H1 (cell line): Measurements from ENCODE around the gene PLPPR2. TPM values are rescaled to one million over a fixed set of nuclear protein-coding genes. Genes with fewer than 3 reads are reported as not detected.

Experiments
- CTCF ChIA-PET: fragments of 300-600 bp; sonication (Branson Sonifier 250); formaldehyde crosslinking; loops from one replicate; lab custom pipeline; 2021; ENCODE audit not compliant: partially characterized antibody; lab: Charles Lee
- POLR2A ChIA-PET: fragments of 300-600 bp; sonication (Branson Sonifier 250); formaldehyde crosslinking; loops from one replicate; lab custom pipeline; 2021; ENCODE audit warnings: inconsistent platforms; ENCODE audit not compliant: partially characterized antibody; lab: Charles Lee
- DNase-seq, 2 experiments: peaks; one replicate each; pipeline versions ENCODE4 v3.0.0 to v3.0.0-alpha.2; 2010 to 2022; ENCODE audit warnings: low spot score in 2 of 2, low read depth in 1 of 2, mixed read lengths in 1 of 2
- FAIRE-seq: peaks from 2 replicates; lab custom pipeline; 2011; peaks lifted over from hg19 to GRCh38; lab: Jason Lieb, UNC
- H2AFZ ChIP-seq: 2 replicates; pipeline ENCODE4 v1.8.1; 2012; ENCODE audit warnings: low read length, inconsistent platforms
- H2AK5ac ChIP-seq: 2 replicates; pipeline ENCODE4 v1.6.1; 2013; ENCODE audit warnings: low read depth, low read length
- H2BK120ac ChIP-seq: replicated peaks from 2 replicates; pipeline ENCODE3; 2013; ENCODE audit warnings: low read depth, low read length, inconsistent platforms
- H2BK12ac ChIP-seq: 2 replicates; pipeline ENCODE4 v1.6.1; 2013; ENCODE audit warnings: low read depth, low read length
- H2BK15ac ChIP-seq: 2 replicates; pipeline ENCODE4 v1.6.1; 2013; ENCODE audit warnings: low read length
- H2BK20ac ChIP-seq: 2 replicates; pipeline ENCODE4 v1.6.1; 2013; ENCODE audit warnings: low read length
- H2BK5ac ChIP-seq: 2 replicates; pipeline ENCODE4 v1.6.1; 2013; ENCODE audit warnings: low read depth, low read length
- H3K14ac ChIP-seq: 2 replicates; pipeline ENCODE4 v1.6.1; 2013; ENCODE audit warnings: inconsistent platforms; ENCODE audit not compliant: insufficient read length
- H3K18ac ChIP-seq: 2 replicates; pipeline ENCODE4 v1.6.1; 2013; ENCODE audit warnings: low read length; ENCODE audit errors: extremely low read depth
- H3K23ac ChIP-seq: 2 replicates; pipeline ENCODE4 v1.6.1; 2013; ENCODE audit warnings: inconsistent platforms; ENCODE audit not compliant: insufficient read length
- H3K23me2 ChIP-seq: 2 replicates; pipeline ENCODE4 v1.6.1; 2013; ENCODE audit warnings: low read depth, low read length
- H3K27ac ChIP-seq: 2 replicates; pipeline ENCODE4 v1.6.1; 2011; ENCODE audit warnings: low read depth, low read length, inconsistent platforms
- H3K27me3 ChIP-seq, 4 experiments: replicated peaks in 1 of 4; 1 replicate in 1 of 4; 2 replicates in 3 of 4; pipeline versions ENCODE4 v1.6.1 to v1.8.1; 2011 to 2013; ENCODE audit warnings: low read length in 3 of 4, mild to moderate bottlenecking in 3 of 4, inconsistent platforms in 2 of 4, mixed read lengths in 2 of 4, moderate library complexity in 1 of 4; ENCODE audit not compliant: control insufficient read depth in 3 of 4, insufficient read depth in 3 of 4; ENCODE audit errors: extremely low read depth in 1 of 4
- H3K36me3 ChIP-seq, 4 experiments: 2 replicates each; pipeline versions ENCODE4 v1.6.1 to v1.8.1; 2011 to 2013; ENCODE audit warnings: mild to moderate bottlenecking in 4 of 4, low read length in 3 of 4, moderate library complexity in 2 of 4, control low read depth in 1 of 4, inconsistent platforms in 1 of 4; ENCODE audit not compliant: insufficient read depth in 4 of 4, control insufficient read depth in 2 of 4
- H3K4ac ChIP-seq: replicated peaks from 2 replicates; pipeline ENCODE3; 2013; ENCODE audit warnings: low read length, low read depth, mixed read lengths, inconsistent platforms; ENCODE audit not compliant: insufficient read length
- H3K4me1 ChIP-seq, 4 experiments: replicated peaks in 1 of 4; 1 replicate in 1 of 4; 2 replicates in 3 of 4; pipeline versions ENCODE4 v1.6.1 to v1.8.1; 2011 to 2013; ENCODE audit warnings: low read length in 3 of 4, inconsistent platforms in 2 of 4, mixed read lengths in 1 of 4; ENCODE audit not compliant: insufficient read depth in 4 of 4, control insufficient read depth in 3 of 4
- H3K4me2 ChIP-seq, 2 experiments: 2 replicates each; pipeline versions ENCODE4 v1.6.1 to v1.8.1; 2011 to 2013; ENCODE audit warnings: low read depth in 2 of 2, low read length in 2 of 2, control low read depth in 1 of 2, inconsistent platforms in 1 of 2, mild to moderate bottlenecking in 1 of 2; ENCODE audit not compliant: insufficient read depth in 1 of 2
- H3K4me3 ChIP-seq, 4 experiments: fragments of 200-600, 300-600 bp in 1 of 4; sonication (generic), shearing (Covaris generic), sonication (Bioruptor Twin) in 1 of 4; 2 replicates each; pipeline versions ENCODE4 v1.5.1 to v1.8.1; 2011 to 2016; ENCODE audit warnings: low read length in 4 of 4, low read depth in 3 of 4, control low read depth in 2 of 4, inconsistent platforms in 2 of 4, mild to moderate bottlenecking in 2 of 4, mixed read lengths in 1 of 4, moderate library complexity in 1 of 4; ENCODE audit not compliant: insufficient read depth in 2 of 4; ENCODE audit errors: extremely low read depth in 1 of 4
- H3K56ac ChIP-seq: replicated peaks from 2 replicates; pipeline ENCODE3; 2013; ENCODE audit warnings: low read depth, mild to moderate bottlenecking, mixed read lengths, low read length, inconsistent platforms; ENCODE audit not compliant: insufficient read length
- H3K79me1 ChIP-seq: 2 replicates; pipeline ENCODE4 v1.6.1; 2013; ENCODE audit warnings: low read depth, low read length, control low read depth
- H3K79me2 ChIP-seq, 2 experiments: 2 replicates each; pipeline versions ENCODE4 v1.6.1 to v1.8.1; 2012 to 2013; ENCODE audit warnings: low read length in 2 of 2, mild to moderate bottlenecking in 2 of 2, inconsistent platforms in 1 of 2; ENCODE audit not compliant: insufficient read depth in 2 of 2, control insufficient read depth in 1 of 2
- H3K9ac ChIP-seq, 4 experiments: replicated peaks in 1 of 4; 1 replicate in 1 of 4; 2 replicates in 3 of 4; pipeline versions ENCODE4 v1.6.1 to v1.8.1; 2011 to 2013; ENCODE audit warnings: low read depth in 3 of 4, low read length in 3 of 4, control low read depth in 2 of 4, mild to moderate bottlenecking in 2 of 4, moderate library complexity in 2 of 4, inconsistent platforms in 1 of 4; ENCODE audit errors: extremely low read depth in 1 of 4
- H3K9me3 ChIP-seq, 2 experiments: 2 replicates each; pipeline versions ENCODE4 v1.6.1 to v1.8.1; 2012 to 2013; ENCODE audit warnings: mild to moderate bottlenecking in 2 of 2, moderate library complexity in 2 of 2, control low read depth in 1 of 2, inconsistent platforms in 1 of 2, low read depth in 1 of 2, low read length in 1 of 2, mixed read lengths in 1 of 2; ENCODE audit not compliant: insufficient read depth in 2 of 2
- H4K20me1 ChIP-seq, 2 experiments: replicated peaks in 1 of 2; 2 replicates each; pipeline versions ENCODE3 to v1.8.1; 2011 to 2013; ENCODE audit warnings: inconsistent platforms in 2 of 2, low read length in 2 of 2, mild to moderate bottlenecking in 1 of 2; ENCODE audit not compliant: insufficient read depth in 2 of 2, control insufficient read depth in 1 of 2
- H4K5ac ChIP-seq: 2 replicates; pipeline ENCODE4 v1.6.1; 2013; ENCODE audit warnings: low read length, low read depth, mixed read lengths, inconsistent platforms; ENCODE audit not compliant: insufficient read length
- H4K8ac ChIP-seq: 2 replicates; pipeline ENCODE4 v1.8.0; 2013; ENCODE audit warnings: mild to moderate bottlenecking, moderate library complexity, low read length, inconsistent platforms; ENCODE audit not compliant: insufficient read depth; ENCODE audit errors: extremely low read depth
- H4K91ac ChIP-seq: replicated peaks from 2 replicates; pipeline ENCODE3; 2013; ENCODE audit warnings: low read length, mixed read lengths, inconsistent platforms; ENCODE audit not compliant: insufficient read length
- GTF2F1 ChIP-seq: IDR thresholded peaks from 2 replicates; pipeline ENCODE4 v1.6.1; 2012; ENCODE audit warnings: low read depth, low read length, improper control_type of control experiment, borderline replicate concordance
- POLR2A ChIP-seq, 2 experiments: IDR thresholded peaks; 1 replicate in 1 of 2; 2 replicates in 1 of 2; pipeline ENCODE4 v1.6.1; 2011; ENCODE audit warnings: low read depth in 2 of 2, low read length in 2 of 2, mild to moderate bottlenecking in 2 of 2; ENCODE audit errors: control extremely low read depth in 1 of 2
- TAF1 ChIP-seq: IDR thresholded peaks from 2 replicates; pipeline ENCODE4 v1.6.1; 2011; ENCODE audit warnings: mild to moderate bottlenecking, low read depth, low read length
- WGBS, 2 experiments: shearing (Covaris generic) in 1 of 2; methylation state at CpG; one replicate each; pipeline versions ENCODE4 v1.1.6 to v1.1.7; 2013 to 2015; ENCODE audit warnings: low lambda C conversion rate in 2 of 2, mixed read lengths in 2 of 2, inconsistent platforms in 1 of 2, low coverage in 1 of 2, missing lambda C conversion rate in 1 of 2; ENCODE audit not compliant: insufficient replicate concordance in 2 of 2, insufficient coverage in 1 of 2, insufficient read length in 1 of 2; ENCODE audit errors: extremely low coverage in 1 of 2, missing lambda C conversion rate in 1 of 2; 5-methylcytosine and 5-hydroxymethylcytosine counted together
- polyA plus RNA-seq, 7 experiments: library from polyadenylated mRNA; depleted of rRNA in 3 of 7; stranded (reverse) in 5 of 7; unstranded in 2 of 7; fragments of >200 nt in 5 of 7; fragments of 200-250 nt in 2 of 7; gene quantifications; 1 replicate in 5 of 7; 2 replicates in 1 of 7; 4 replicates in 1 of 7; pipeline versions ENCODE4 v1.2.1 to v1.2.3, GENCODE V29; 2011 to 2013; ENCODE audit warnings: missing spikeins in 2 of 7, mixed read lengths in 2 of 7
- total RNA-seq: library from RNA; stranded (reverse); fragmentation: NEBNext Ultra II Directional; extraction: Animal tissue kit (Norgen Biotek cat#: 25700); gene quantifications from 2 replicates; pipeline ENCODE4 v1.2.1, GENCODE V29; 2021

The PLPPR2 gene
- total and polyA plus RNA-seq, 2 of the 8 experiments (the other 6 are each of a cell fraction or from before 2014, with no cell fraction given): 7.2 to 11.7 TPM

DNA sequence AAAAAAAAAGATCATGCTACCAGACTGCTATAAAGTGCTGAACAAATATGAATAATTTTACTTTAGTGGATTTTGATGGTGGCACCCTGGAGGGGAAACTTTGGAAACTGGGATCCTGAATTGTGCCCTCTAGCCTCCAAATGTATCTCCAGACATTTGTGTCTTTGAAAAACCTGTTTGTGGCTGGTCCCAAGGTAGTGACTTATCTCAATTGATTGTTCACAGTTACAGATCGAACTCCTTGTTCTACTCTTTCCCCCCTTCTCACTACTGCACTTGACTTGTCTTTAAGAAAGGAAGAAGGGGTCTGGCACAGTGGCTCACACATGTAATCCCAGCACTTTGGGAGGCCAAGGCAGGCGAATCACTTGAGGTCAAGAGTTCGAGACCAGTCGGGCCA lies 53.4 kb downstream of the PLPPR2 start:
- CTCF ChIA-PET: interaction anchor here (0.6 to 4.4 kb wide), 4 partner anchors 24 to 682 kb away, joined by 3 to 69 read pairs (median 3); partner anchors contain the start of gene EPOR
- no peak for FAIRE-seq
- no peaks in the 10 kb centered on the region for H3K27me3 ChIP-seq
- no peak for TF ChIP-seq POLR2A (IDR thresholded peaks at IDR 0.05; ENCODE audit: control extremely low read depth in 1 of 2, low read depth in 2 of 2, low read length in 2 of 2)
- no peak for TF ChIP-seq GTF2F1
- no peak for TF ChIP-seq TAF1

More for the DNA sequence above, 53.4 kb downstream of the PLPPR2 start:
- H2AFZ ChIP-seq: no peak overlapping the region
- peaks cover 0 to 10% (median 1%) of the 10 kb centered on the region in 4 experiments; a peak in 5 of 8 replicates for H3K36me3 ChIP-seq
- no peak overlapping the region for H4K91ac ChIP-seq
- no peak for DNase-seq
- H3K9ac ChIP-seq: no peak overlapping the region
- 90% methylated on average over 4 of the region's 4 CpGs; no CpG with 5 or more reads in 1 of the 2 experiments for WGBS, 2 experiments
- peaks cover 0 to 6% (median under 1%) of the 10 kb centered on the region in 4 experiments; a peak in 4 of 7 replicates for H3K4me1 ChIP-seq
- H3K27ac ChIP-seq: no peak overlapping the region
- H3K23me2 ChIP-seq: peaks cover 1% of the 10 kb centered on the region; the same call in 1 of the 2 replicates
- no peaks in the 10 kb centered on the region for H3K79me2 ChIP-seq
- H2BK12ac ChIP-seq: no peak overlapping the region
- no peak overlapping the region for H2BK120ac ChIP-seq
- no peak overlapping the region for H3K4ac ChIP-seq
- no peaks in the 10 kb centered on the region for H3K79me1 ChIP-seq
- H2BK5ac ChIP-seq: no peak overlapping the region
- no peak overlapping the region for H2BK15ac ChIP-seq
- no peak overlapping the region for H3K23ac ChIP-seq
- H3K4me3 ChIP-seq: no peak overlapping the region
- H3K4me2 ChIP-seq: no peak overlapping the region
- H2BK20ac ChIP-seq: no peak overlapping the region
- peaks cover 0 to 2% of the 10 kb centered on the region in 2 experiments for H4K20me1 ChIP-seq
- no peak overlapping the region for H3K56ac ChIP-seq
- no peak overlapping the region for H4K5ac ChIP-seq
- H4K8ac ChIP-seq: no peak overlapping the region
- POLR2A ChIA-PET: interaction anchor here (1.0 to 3.9 kb wide), 3 partner anchors 9 to 27 kb away, joined by 3 to 22 read pairs (median 3); partner anchors contain the start of genes ODAD3, PRKCSH and RGL3
- H3K9me3 ChIP-seq: no peaks in the 10 kb centered on the region
- no peak overlapping the region for H3K14ac ChIP-seq
- H3K18ac ChIP-seq: no peak overlapping the region
- H2AK5ac ChIP-seq: no peak overlapping the region
